GM18909 (cell line): ENCODE results near the gene SPOP.

Experiments used
- ATAC-seq: cut with Tn5 transposase; IDR thresholded peaks from one replicate; pipeline ENCODE4 v1.9.1; 2021; ENCODE audit warnings: mild to moderate bottlenecking; ENCODE audit not compliant: unreplicated experiment, poor library complexity

The SPOP gene

DNA sequence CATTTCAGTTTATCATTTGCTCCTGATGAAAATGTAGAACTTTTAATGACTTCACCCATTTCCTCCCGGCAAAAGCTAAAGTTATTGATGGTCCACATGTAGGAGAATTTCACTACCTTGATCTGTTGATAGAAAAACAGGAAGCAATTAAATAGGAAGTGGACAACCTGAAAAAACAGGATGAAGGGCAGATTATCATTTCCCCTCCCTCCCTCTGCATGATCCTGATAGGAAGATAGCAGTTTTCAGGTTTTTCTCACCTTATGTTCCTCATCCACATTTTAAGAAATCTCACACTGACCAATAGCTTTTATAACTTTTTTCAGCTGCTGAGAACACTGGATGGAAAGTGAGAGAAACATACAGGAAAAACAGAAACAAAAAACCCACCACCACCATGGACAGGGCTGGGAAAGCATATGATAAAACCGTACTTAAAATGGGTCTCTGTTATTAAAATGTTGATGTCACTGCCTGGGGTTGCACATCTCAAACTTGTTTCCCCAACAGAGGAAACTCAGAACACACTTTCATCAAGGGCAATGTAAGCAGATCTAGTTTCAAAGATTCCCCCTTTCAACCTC, 55.9 kb downstream of the SPOP start:
- ATAC-seq: no peak

GRCh38 chr17:49621420-49621819, 56.5 kb downstream of the SPOP start:
- ATAC-seq: no peak

- ATAC-seq: no peak
Measured at GRCh38 chr17:49618028-49618611, 59.8 kb downstream of the SPOP start.

GRCh38 chr17:49616601-49617131, 61.2 kb downstream of the SPOP start:
- ATAC-seq: no peak

DNA sequence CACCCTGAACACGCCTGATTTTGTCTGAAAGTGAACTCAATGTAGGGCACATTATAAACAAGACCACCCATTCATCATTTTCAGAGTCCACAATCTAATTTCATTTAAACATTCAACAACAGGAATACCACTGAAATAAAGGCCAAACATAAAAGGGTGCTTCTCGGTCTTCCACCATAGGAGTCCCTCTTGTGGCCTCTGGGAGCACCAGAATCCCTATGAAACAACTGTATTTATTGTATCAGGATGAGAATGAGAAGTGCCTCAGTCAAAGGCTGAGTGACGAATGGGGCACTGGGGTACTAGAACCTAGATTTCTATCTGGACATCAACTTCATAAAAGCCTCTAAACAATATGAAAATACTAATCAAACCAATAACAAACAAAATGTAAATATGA, 61.8 kb downstream of the SPOP start:
- no peak for ATAC-seq

- ATAC-seq: no peak
Measured at GRCh38 chr17:49613182-49613800, 64.6 kb downstream of the SPOP start.

GRCh38 chr17:49612726-49613125, 65.2 kb downstream of the SPOP start:
- no peak for ATAC-seq

- ATAC-seq: no peak
Measured at GRCh38 chr17:49610883-49611584, 66.9 kb downstream of the SPOP start.

DNA sequence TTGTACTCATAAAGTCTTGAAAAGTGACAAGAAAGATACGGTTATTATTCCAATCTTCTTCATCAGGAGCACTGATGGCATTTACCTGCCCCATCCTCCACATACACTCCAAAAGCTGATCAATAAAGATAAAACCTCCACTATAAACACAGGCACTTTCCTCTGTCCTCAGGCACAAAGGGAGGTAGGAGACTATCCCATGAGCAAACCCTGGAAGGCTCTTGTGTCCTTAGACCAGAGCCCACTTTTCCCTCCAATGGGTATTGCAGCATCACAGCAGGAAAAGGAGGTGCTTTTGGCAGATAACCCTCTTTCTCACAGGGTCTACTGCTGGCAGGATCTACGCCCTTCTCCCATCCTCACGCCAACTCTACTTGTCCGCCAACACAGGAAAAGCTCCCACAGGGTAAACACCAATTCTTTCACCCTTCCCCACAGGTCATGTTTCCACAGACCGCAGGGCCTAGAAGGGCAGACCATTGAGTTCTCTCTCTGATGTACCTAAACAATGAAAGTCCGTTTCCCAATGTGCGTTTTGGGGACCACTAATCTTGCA, 73.5 kb downstream of the SPOP start:
- no peak for ATAC-seq

DNA sequence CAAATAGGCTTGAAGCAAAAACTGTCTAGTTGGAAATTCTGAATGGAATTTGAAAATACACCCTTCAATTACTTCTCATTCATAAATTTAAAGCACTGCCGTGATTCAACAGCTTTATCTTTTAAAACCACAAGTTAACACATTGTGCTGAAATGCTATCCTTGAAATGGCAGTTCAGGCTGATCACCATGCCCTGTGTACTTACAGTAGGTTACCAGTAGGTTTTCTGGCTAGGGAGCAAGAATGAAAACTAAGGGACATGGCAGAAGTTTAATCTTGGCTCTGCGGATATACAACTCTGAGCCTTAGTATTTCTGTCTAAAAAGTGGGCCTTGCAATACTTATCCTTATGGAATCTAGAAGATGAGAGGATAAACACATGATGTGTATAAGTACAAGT, 74.2 kb downstream of the SPOP start:
- ATAC-seq: no peak

DNA sequence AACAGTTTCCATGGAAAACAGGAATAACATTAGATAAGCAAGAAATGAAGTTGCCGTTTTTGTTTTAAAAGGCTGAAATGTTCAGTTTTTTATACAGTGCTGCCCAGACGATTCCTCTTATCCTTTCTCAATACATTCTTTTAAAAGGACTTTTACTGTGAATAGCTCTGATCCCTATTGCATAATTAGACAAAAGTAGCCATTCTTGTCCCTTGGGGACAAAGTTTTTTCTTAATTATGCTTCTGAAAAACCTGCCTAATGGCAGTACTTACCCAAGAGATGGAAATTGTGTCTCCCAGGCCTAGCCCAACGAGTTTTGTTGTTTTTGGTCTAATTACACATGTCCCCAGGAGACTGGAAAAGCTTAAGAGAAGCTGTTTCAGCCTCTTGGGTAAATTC, 74.7 kb downstream of the SPOP start:
- ATAC-seq: no peak

DNA sequence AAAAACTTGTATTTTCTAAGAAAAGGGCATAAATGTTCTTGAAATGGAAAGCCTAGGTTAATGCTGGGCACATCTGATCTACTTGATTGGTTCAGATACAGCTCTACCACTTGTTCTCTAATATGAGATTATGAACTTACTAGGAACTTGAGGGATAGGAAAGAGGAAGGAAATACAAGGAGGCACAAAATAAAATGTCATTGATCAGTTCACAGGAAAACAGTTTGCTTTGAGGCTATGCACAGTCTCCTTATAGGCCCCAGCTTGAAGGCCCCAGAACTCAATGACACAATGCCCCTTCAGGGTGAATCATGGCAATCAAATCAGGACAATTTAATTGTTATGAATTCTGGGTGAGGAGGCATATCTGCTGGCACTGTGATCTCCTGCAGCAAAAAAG, 75.1 kb downstream of the SPOP start:
- ATAC-seq: no peak

DNA sequence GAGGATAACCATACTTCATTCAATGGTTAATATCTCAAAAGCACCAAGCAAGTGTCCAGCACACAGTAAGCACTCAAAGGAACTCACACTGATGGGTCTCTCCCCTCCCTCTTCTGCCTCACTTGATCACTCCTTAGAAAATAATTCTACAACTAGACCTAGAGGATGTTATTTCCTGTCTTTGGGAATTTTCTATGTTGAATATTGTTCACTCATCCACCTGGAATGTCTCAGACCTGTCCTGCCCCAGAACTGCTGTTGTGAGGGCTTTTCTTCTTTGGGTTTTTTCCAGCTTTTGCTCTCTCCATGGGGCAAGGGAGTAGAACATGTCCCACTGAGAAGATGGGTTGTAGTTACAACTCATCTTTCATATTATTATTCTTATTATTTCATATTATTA, 76.9 kb downstream of the SPOP start:
- no peak for ATAC-seq

- ATAC-seq: no peak
Measured at GRCh38 chr17:49598918-49599317, 79.0 kb downstream of the SPOP start.

DNA sequence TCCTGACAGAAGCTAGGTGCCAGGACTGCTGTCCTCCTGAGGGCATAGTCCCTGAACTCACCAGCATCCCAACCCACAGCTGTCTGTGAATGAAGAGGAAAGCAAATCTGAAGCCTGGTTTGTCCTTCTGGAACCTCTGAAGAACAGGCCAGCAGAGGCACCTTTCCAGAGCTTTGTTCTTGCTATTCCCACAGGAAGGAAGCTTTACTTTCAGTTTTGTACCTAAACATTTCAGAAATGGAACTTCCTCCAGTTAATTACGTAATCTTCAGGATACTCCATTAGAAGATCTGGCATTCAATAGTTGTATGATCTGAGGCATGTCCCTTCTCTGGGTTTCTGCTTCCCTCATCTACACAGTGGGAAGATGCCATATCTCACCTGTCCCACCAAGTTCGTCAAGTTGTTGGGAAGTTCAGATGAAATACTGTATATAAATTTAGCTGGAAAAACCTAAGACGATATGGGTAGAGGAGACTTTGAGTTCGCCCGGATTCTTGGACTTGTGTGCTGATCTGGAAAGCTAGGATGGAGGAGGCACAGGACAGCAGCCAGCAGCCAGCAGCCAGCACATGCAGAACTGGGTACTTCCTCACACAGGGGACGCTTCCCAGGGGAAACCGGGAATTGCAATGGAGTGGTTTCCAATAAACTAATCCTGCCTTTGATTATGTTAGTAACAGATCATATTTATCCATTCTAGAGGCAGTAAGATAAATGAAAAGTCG, 79.8 kb downstream of the SPOP start:
- ATAC-seq: no peak

- no peak for ATAC-seq
Measured at GRCh38 chr17:49597436-49597835, 80.5 kb downstream of the SPOP start.

GRCh38 chr17:49596613-49597244, 81.2 kb downstream of the SPOP start:
- ATAC-seq: no peak

DNA sequence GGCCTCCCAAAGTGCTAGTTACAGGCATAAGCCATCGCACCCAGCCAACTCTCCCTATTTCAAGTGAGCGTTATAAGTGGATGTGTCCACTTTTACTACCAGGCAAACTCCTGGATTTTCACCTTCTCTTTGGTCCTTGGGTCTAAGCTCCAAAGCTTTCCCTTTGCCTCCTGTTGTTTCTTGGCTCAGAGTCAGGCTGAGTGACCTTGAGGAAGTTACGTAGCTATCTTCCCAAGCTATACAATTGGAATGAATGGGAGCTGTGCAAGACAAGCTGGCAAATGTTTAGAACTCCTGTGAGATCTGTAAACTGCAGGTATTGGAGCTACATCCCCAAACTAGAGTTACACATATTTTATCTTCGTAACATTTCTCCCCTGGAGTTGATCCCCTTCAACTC, 81.9 kb downstream of the SPOP start:
- ATAC-seq: no peak

- no peak for ATAC-seq
Measured at GRCh38 chr17:49595328-49595727, 82.6 kb downstream of the SPOP start.

GRCh38 chr17:49592263-49592662, 85.6 kb downstream of the SPOP start:
- no peak for ATAC-seq
